Mesothelial cell of epicardium (in vitro differentiated cells): ENCODE measurements around the gene TACR1. TPM values are rescaled to one million over a fixed set of nuclear protein-coding genes. Genes with fewer than 3 reads are reported as not detected.

Experiments
- DNase-seq, 2 experiments: peaks; one replicate each; pipeline ENCODE4 v3.0.0; 2021; ENCODE audit warnings: low spot score in 2 of 2; ENCODE audit not compliant: unreplicated experiment in 2 of 2
- H3K27ac Mint-ChIP-seq: 2 replicates; pipeline ENCODE4 v1.8.0; 2021; ENCODE audit warnings: mixed read lengths
- H3K27me3 Mint-ChIP-seq: 2 replicates; pipeline ENCODE4 v1.8.0; 2021; ENCODE audit warnings: low read depth, mixed read lengths
- H3K36me3 Mint-ChIP-seq: 2 replicates; pipeline ENCODE4 v1.8.0; 2021; ENCODE audit warnings: mixed read lengths
- H3K4me1 Mint-ChIP-seq: 2 replicates; pipeline ENCODE4 v1.8.0; 2021; ENCODE audit warnings: mixed read lengths
- H3K4me3 Mint-ChIP-seq: 2 replicates; pipeline ENCODE4 v1.8.0; 2021; ENCODE audit warnings: mild to moderate bottlenecking, moderate library complexity, mixed read lengths
- H3K9me3 Mint-ChIP-seq: 2 replicates; pipeline ENCODE4 v1.8.0; 2021; ENCODE audit warnings: mixed read lengths
- total RNA-seq: library from RNA; stranded (reverse); gene quantifications from 3 replicates; pipeline ENCODE4 v1.2.1, GENCODE V29; 2021
- TF ChIP-seq, protein P1 (sequence below): fragments of 200-600 bp; sonication (generic); IDR thresholded peaks from one replicate; pipeline ENCODE4 v1.5.0; 2021; ENCODE audit warnings: antibody characterized with exemption; ENCODE audit not compliant: unreplicated experiment

Gene TACR1
- total RNA-seq, 1 donor from 2014 or later: 0.20 TPM

DNA sequence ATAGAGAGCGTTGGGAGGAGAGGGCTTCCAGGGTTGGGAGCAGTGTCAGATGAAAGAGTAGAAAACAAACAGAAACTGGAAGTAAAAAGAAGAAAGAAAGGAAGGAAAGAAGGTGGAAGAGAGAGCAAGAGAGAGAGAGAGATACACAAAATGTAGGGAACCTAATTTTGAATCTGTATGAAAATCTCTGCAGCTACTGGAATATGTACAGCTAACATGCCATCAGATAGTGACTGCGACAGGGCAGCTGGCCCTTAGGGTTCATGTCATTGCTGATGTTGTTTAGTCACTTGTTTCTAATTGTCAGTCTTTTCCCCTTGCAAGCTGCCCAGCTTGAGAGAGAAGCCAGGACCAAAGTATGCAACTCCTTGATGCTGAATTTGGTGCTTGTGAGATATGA, 155.0 kb downstream of the TACR1 start:
- Mint-ChIP-seq H3K4me3 (no peak overlapping the region), H3K9me3 (no peaks in the 10 kb centered on the region), H3K36me3 (no peaks in the 10 kb centered on the region), H3K4me1 (no peaks in the 10 kb centered on the region), H3K27me3 (peaks cover 4% of the 10 kb centered on the region), H3K27ac (no peak overlapping the region)
- no peak for DNase-seq
- TF ChIP-seq, protein P1, sequence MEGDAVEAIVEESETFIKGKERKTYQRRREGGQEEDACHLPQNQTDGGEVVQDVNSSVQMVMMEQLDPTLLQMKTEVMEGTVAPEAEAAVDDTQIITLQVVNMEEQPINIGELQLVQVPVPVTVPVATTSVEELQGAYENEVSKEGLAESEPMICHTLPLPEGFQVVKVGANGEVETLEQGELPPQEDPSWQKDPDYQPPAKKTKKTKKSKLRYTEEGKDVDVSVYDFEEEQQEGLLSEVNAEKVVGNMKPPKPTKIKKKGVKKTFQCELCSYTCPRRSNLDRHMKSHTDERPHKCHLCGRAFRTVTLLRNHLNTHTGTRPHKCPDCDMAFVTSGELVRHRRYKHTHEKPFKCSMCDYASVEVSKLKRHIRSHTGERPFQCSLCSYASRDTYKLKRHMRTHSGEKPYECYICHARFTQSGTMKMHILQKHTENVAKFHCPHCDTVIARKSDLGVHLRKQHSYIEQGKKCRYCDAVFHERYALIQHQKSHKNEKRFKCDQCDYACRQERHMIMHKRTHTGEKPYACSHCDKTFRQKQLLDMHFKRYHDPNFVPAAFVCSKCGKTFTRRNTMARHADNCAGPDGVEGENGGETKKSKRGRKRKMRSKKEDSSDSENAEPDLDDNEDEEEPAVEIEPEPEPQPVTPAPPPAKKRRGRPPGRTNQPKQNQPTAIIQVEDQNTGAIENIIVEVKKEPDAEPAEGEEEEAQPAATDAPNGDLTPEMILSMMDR: no peak

DNA sequence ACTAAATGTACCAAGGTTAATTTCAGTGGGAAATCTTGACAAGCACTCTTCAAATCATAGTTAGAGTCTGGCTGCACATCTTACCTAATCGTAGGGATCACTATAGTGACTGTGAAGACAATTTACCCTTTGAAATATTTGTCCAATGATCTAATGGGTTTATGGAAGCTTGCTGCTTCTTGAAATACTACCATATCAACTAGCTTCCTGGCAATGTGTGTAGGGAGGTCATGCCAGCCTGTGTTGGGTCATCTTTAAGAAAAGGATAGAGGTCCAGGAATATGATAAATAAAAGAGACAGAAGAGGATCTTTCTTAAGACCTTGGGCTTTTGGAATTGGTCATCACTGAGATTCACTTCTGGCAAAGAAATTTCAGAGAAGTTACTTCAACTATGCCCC, 156.5 kb downstream of the TACR1 start:
- no peak for DNase-seq
- H3K4me1 Mint-ChIP-seq: no peaks in the 10 kb centered on the region
- no peaks in the 10 kb centered on the region for H3K9me3 Mint-ChIP-seq
- no peaks in the 10 kb centered on the region for H3K36me3 Mint-ChIP-seq
- no peak overlapping the region for H3K27ac Mint-ChIP-seq
- H3K27me3 Mint-ChIP-seq: peaks cover 4% of the 10 kb centered on the region
- no peak overlapping the region for H3K4me3 Mint-ChIP-seq
- TF ChIP-seq, protein P1: no peak

DNA sequence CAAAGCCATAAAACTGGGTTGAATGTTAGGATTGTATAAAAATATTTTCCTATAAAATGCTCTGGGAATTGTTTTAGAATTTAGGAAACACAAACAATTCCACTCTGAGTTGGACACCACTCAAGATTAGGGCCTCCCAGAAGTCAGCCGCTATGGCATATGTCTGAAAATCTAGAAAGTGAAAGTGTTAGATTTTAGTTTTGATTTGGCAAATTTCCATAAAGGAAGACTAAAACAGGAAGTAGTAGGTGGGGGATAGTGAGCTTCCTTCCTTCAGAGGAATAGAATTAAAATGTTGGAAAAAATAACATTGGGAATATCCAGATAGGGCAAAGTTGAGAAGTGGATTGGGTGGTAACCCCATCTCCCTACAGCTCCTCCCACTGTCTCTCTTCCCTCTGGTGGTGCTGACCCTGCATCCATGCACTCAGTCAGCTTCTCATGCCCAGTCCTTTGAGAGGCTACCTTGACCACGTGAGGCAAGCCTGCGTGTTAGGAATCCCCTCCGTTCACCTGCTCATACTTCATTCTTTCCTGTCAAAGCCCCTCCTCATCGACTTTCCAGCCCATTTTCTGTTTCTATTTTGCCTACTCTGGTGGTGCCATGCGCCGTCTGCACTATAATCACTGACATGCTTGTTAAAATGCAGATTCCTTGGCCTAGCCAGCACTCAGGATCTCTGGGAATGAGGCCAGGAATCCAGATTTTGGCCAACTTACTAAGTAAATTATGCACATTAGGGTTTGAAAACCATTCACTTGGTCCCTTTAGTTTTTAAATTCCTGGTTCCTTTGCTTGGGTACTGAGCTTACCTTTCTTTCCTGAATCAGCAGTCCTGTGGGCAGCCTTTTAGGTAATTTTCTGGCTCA, 157.4 kb downstream of the TACR1 start:
- Mint-ChIP-seq H3K27me3 (peaks cover 4% of the 10 kb centered on the region), H3K36me3 (no peaks in the 10 kb centered on the region), H3K27ac (no peak overlapping the region), H3K4me1 (no peaks in the 10 kb centered on the region), H3K9me3 (no peaks in the 10 kb centered on the region), H3K4me3 (no peak overlapping the region)
- TF ChIP-seq, protein P1: no peak
- no peak for DNase-seq

DNA sequence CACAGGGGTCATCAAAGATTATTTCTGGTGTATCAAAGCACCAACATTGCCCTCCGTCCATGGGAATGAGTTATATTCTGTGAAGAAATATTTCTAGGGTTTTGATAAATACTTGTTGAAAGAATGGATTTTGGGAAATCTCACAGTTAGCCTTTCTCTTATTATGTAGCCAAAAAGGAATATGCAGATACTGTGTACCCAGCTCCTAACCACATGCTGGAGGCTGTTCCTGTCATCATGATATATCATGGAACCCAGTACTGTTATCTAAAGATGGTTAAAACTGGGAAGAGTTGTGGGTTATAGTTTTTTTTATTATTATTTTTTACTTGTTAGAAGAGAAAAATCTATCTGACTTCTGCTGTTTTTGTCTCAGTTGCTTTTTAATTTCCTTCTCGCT, 158.1 kb downstream of the TACR1 start:
- TF ChIP-seq, protein P1: no peak
- H3K36me3 Mint-ChIP-seq: no peaks in the 10 kb centered on the region

DNA sequence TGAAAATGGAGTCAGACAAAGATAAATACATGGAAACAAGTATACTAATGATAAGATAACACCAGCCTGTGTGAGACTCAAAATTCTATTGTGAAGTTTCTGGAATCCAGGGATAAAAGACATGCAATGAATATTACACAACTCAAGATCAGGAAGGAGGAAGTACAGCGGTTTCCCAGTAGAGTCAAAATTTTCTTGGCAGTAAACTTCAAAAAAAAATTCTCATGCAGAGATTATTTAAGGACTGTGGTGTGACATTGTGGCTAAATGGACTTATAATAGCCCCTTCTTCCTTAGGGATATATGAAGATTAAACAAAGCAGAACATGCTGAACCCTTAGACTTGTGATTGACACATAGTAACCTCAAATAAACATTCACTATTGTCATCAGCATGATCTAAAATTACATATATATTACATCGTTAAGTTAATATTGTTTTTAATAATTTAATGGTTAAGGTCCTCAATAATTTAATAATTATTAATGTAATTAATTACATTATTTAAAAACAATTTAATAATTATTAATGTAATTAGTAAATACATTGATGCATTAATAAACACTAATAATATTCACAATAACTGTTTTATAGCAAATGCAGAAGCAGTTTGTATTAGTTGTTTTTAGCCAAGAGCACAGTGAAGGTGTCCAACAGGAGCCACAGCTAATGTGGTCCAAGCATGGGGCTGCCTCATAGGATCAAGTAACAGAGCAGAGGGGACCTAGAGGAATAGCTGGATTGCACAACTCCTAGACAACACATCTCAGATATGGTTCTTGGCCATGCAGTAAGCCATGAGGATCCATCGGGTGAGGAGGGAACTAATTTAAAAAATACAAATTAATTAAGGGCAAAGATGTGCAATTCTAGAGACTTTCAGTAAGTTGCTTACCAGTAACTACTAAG, 163.6 kb downstream of the TACR1 start:
- DNase-seq: no peak
- no peak overlapping the region for H3K4me3 Mint-ChIP-seq
- no peaks in the 10 kb centered on the region for H3K27me3 Mint-ChIP-seq

More for the DNA sequence above, 158.1 kb downstream of the TACR1 start:
- Mint-ChIP-seq H3K27ac (no peak overlapping the region), H3K4me3 (no peak overlapping the region), H3K9me3 (no peaks in the 10 kb centered on the region), H3K27me3 (peaks cover 4% of the 10 kb centered on the region), H3K4me1 (no peaks in the 10 kb centered on the region)
- DNase-seq: no peak

More for the DNA sequence above, 163.6 kb downstream of the TACR1 start:
- no peaks in the 10 kb centered on the region for H3K9me3 Mint-ChIP-seq
- peak overlapping the region; percentile 62 for H3K27ac Mint-ChIP-seq
- TF ChIP-seq, protein P1: no peak
- no peaks in the 10 kb centered on the region for H3K36me3 Mint-ChIP-seq
- H3K4me1 Mint-ChIP-seq: no peaks in the 10 kb centered on the region
